Fibroblast of the conjunctiva (primary cell): ENCODE measurements around the gene HIRIP3.
A peak's percentile ranks its signal among the peaks of the same experiment; 100 is the strongest.
"Not testable (repeated sequence)": the region's sequence is repeated elsewhere in the genome, so short reads cannot be mapped to it uniquely, and the experiment has no call there.

Experiments used
- DNase-seq: peaks from one replicate; pipeline ENCODE4 v3.0.0-alpha.2; 2010; ENCODE audit warnings: low read depth

Gene HIRIP3

DNA sequence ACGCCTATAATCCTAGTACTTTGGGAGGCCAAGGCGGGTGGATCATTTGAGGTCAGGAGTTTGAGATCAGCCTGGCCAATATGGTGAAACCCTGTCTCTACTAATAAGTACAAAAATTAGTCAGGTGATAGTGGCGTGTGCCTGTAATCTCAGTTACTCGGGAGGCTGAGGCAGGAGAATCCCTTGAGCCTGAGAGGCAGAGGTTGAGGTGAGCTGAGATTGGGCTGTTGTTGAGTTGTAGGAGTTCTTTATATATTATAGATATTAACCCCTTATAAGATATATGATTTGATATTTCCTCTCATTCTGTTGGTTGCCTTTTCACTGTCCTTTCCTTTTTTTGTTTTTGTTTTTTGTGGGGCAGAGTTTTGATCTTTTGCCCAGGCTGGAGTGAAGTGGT, 35.6 kb downstream of the HIRIP3 start:
- not testable (repeated sequence) for DNase-seq

- DNase-seq = no peak
These were observed 36.1 kb downstream of the HIRIP3 start for GRCh38 chr16:29959293-29959692.

- no peak for DNase-seq
These were observed 36.7 kb downstream of the HIRIP3 start for GRCh38 chr16:29958756-29959155.

- no peak for DNase-seq
These were observed 43.6 kb downstream of the HIRIP3 start for GRCh38 chr16:29951625-29952365.

GRCh38 chr16:29950806-29951461, 44.5 kb downstream of the HIRIP3 start:
- no peak for DNase-seq

- no peak for DNase-seq
These were observed 47.5 kb downstream of the HIRIP3 start for GRCh38 chr16:29947897-29948296.

GRCh38 chr16:29943846-29944799, 51.3 kb downstream of the HIRIP3 start:
- DNase-seq = peak; percentile 91
